Epithelial cell of umbilical artery (primary cell): Measurements from ENCODE around the gene ZPBP. TPM values are rescaled to one million over a fixed set of nuclear protein-coding genes. Genes with fewer than 3 reads are reported as not detected.

Experiments used
- total RNA-seq: library from RNA; depleted of rRNA; stranded (reverse); fragments of >200 nt; gene quantifications from 2 replicates; pipeline ENCODE4 v1.2.3, GENCODE V29; 2014

Gene ZPBP
- total RNA-seq: not detected in 2 replicates

GRCh38 chr7:50092579-50093491 is at the start of gene ZPBP:
Gene ZPBP (minus strand): TSS chr7:50093246. CDS start chr7:50093194, 52 bp downstream.

Other genes starting within 250 kb of the ZPBP start
- gene IKZF1, start 211.5 kb upstream of the ZPBP start, total RNA-seq: not detected in 2 replicates